A549 (cell line): ENCODE results near the gene ADCY10. TPM values are rescaled to one million over a fixed set of nuclear protein-coding genes. Genes with fewer than 3 reads are reported as not detected.
A peak's percentile ranks its signal among the peaks of the same experiment; 100 is the strongest.

ENCODE experiments used
- ATAC-seq, 2 experiments: fragments of 200-7000 bp in 1 of 2; fragments of >200 bp in 1 of 2; cut with Nextera tagmentation in 1 of 2; cut with Tn5 transposase in 1 of 2; 3 replicates each; pipeline versions ENCODE4 v1.8.0 to v1.9.1; 2018 to 2020; ENCODE audit warnings: mild to moderate bottlenecking in 1 of 2, moderate library complexity in 1 of 2
- CTCF ChIA-PET: fragments of 300-600 bp; sonication (Branson Sonifier 250); formaldehyde crosslinking; extraction: SDS; loops from one replicate; lab custom pipeline; 2021; ENCODE audit warnings: antibody characterized with exemption, inconsistent platforms; lab: Yijun Ruan, JAX
- POLR2A ChIA-PET: fragments of 350-600 bp; formaldehyde crosslinking; extraction: SDS; loops from one replicate; lab custom pipeline; 2021; ENCODE audit warnings: antibody characterized with exemption, inconsistent platforms; lab: Yijun Ruan, JAX
- DNase-seq, 2 experiments: peaks; one replicate each; pipeline versions ENCODE4 v3.0.0 to v3.0.0-alpha.2; 2011 to 2016; ENCODE audit warnings: low read depth in 1 of 2, low spot score in 1 of 2
- FAIRE-seq: peaks from 2 replicates; lab custom pipeline; 2011; peaks lifted over from hg19 to GRCh38; lab: Jason Lieb, UNC
- H3K27ac ChIP-seq, 2 experiments: fragments of >200 bp; sonication (Bioruptor Twin); formaldehyde crosslinking; 3 replicates each; pipeline ENCODE4 v1.5.1; 2016 to 2017
- H3K4me1 ChIP-seq: fragments of >200 bp; sonication (Bioruptor Twin); formaldehyde crosslinking; 3 replicates; pipeline ENCODE4 v1.6.1; 2016
- H3K4me2 ChIP-seq: fragments of >200 bp; sonication (Bioruptor Twin); formaldehyde crosslinking; 3 replicates; pipeline ENCODE4 v1.6.1; 2016
- H3K4me3 ChIP-seq: fragments of >200 bp; sonication (Bioruptor Twin); formaldehyde crosslinking; 3 replicates; pipeline ENCODE4 v1.5.1; 2016
- H3K9me3 ChIP-seq: fragments of >200 bp; sonication (Bioruptor Twin); formaldehyde crosslinking; 3 replicates; pipeline ENCODE4 v1.6.1; 2016
- BHLHE40 ChIP-seq: IDR thresholded peaks from 2 replicates; pipeline ENCODE4 v1.6.1; 2012; ENCODE audit warnings: low read depth, low read length, inconsistent platforms
- CBX8 ChIP-seq: fragments of 200-600 bp; sonication (generic); IDR thresholded peaks from 2 replicates; pipeline ENCODE4 v1.6.1; 2016
- CEBPB ChIP-seq, 2 experiments: fragments of >200 bp in 1 of 2; sonication (Bioruptor Twin) in 1 of 2; formaldehyde crosslinking in 1 of 2; IDR thresholded peaks; 2 replicates each; pipeline ENCODE4 v1.6.1; 2012 to 2016
- EHF ChIP-seq: fragments of 250-450 bp; sonication (Bioruptor Pico); IDR thresholded peaks from 2 replicates; pipeline ENCODE4 v1.5.0; 2020; ENCODE audit warnings: mild to moderate bottlenecking
- ESRRA ChIP-seq: fragments of 150-350 bp; IDR thresholded peaks from 2 replicates; pipeline ENCODE4 v1.6.1; 2014; ENCODE audit warnings: mild to moderate bottlenecking, low read length, borderline replicate concordance
- FOSB ChIP-seq: fragments of 250-450 bp; sonication (Bioruptor Pico); IDR thresholded peaks from 2 replicates; pipeline ENCODE4 v1.5.0; 2020; ENCODE audit warnings: mild to moderate bottlenecking, moderate library complexity
- GATA3 ChIP-seq: IDR thresholded peaks from 2 replicates; pipeline ENCODE4 v1.6.1; 2012; ENCODE audit warnings: borderline replicate concordance
- HEYL ChIP-seq: fragments of 250-450 bp; sonication (Bioruptor Pico); IDR thresholded peaks from 2 replicates; pipeline ENCODE4 v1.8.0; 2021; ENCODE audit warnings: mild to moderate bottlenecking, moderate library complexity
- JUN ChIP-seq, 2 experiments: fragments of >200 bp; sonication (Bioruptor Twin); formaldehyde crosslinking; IDR thresholded peaks; 2 replicates in 1 of 2; 3 replicates in 1 of 2; pipeline ENCODE4 v1.6.1; 2016 to 2017
- JUNB ChIP-seq: fragments of >200 bp; sonication (Bioruptor Twin); formaldehyde crosslinking; IDR thresholded peaks from 2 replicates; pipeline ENCODE4 v1.6.1; 2016
- KDM1A ChIP-seq: fragments of 200-600 bp; sonication (generic); IDR thresholded peaks from 2 replicates; pipeline ENCODE4 v1.6.1; 2016; ENCODE audit warnings: low read depth, mild to moderate bottlenecking
- KDM5A ChIP-seq: fragments of 200-600 bp; sonication (generic); IDR thresholded peaks from 2 replicates; pipeline ENCODE4 v1.6.1; 2016; ENCODE audit warnings: antibody characterized with exemption, mild to moderate bottlenecking
- MAFK ChIP-seq: fragments of 450-650 bp; IDR thresholded peaks from 2 replicates; pipeline ENCODE4 v1.6.1; 2014; ENCODE audit not compliant: partially characterized antibody
- NFE2L2 ChIP-seq: fragments of 150-350 bp; conservative IDR thresholded peaks from 2 replicates; pipeline ENCODE4 v1.6.1; 2014; ENCODE audit warnings: low read length
- NPAS2 ChIP-seq: fragments of 250-450 bp; sonication (Bioruptor Pico); IDR thresholded peaks from 2 replicates; pipeline ENCODE4 v1.8.0; 2022; ENCODE audit warnings: mild to moderate bottlenecking, moderate library complexity, borderline replicate concordance
- POLR2A ChIP-seq: IDR thresholded peaks from 2 replicates; pipeline ENCODE4 v1.6.1; 2012; ENCODE audit warnings: mild to moderate bottlenecking, low read length
- RCOR1 ChIP-seq: fragments of 150-350 bp; IDR thresholded peaks from 2 replicates; pipeline ENCODE4 v1.6.1; 2014; ENCODE audit warnings: antibody characterized with exemption, low read length, low read depth
- SMC3 ChIP-seq: fragments of >200 bp; sonication (Bioruptor Twin); formaldehyde crosslinking; IDR thresholded peaks from 3 replicates; pipeline ENCODE4 v1.6.1; 2018; ENCODE audit warnings: inconsistent platforms
- SREBF2 ChIP-seq: fragments of 450-650 bp; IDR thresholded peaks from 2 replicates; pipeline ENCODE4 v1.6.1; 2014; ENCODE audit warnings: mild to moderate bottlenecking, moderate library complexity
- ZNF302 ChIP-seq: fragments of 250-450 bp; sonication (Bioruptor Pico); IDR thresholded peaks from 2 replicates; pipeline ENCODE4 v1.9.0; 2021; ENCODE audit warnings: inconsistent platforms, mild to moderate bottlenecking, moderate library complexity
- WGBS: methylation state at CpG from one replicate; pipeline ENCODE4 v1.1.6; 2017; ENCODE audit errors: missing lambda C conversion rate; 5-methylcytosine and 5-hydroxymethylcytosine counted together
- polyA plus RNA-seq, 4 experiments: library from polyadenylated mRNA; depleted of rRNA in 3 of 4; stranded (reverse); fragments of >200 nt; fragmentation: RNase III in 1 of 4; extraction: RNeasy Plus Mini Kit Qiagen cat#74134 plus additional on column Dnase treatment in 1 of 4; gene quantifications; 2 replicates in 3 of 4; 3 replicates in 1 of 4; pipeline ENCODE4 v1.2.3, GENCODE V29; 2011 to 2017
- TF ChIP-seq, protein P1 (sequence below): fragments of >200 bp; sonication (Bioruptor Twin); formaldehyde crosslinking; IDR thresholded peaks from 3 replicates; pipeline ENCODE4 v1.6.1; 2016
- TF ChIP-seq, protein P2 (sequence below): fragments of 450-650 bp; IDR thresholded peaks from 2 replicates; pipeline ENCODE4 v1.6.1; 2014; ENCODE audit warnings: antibody characterized with exemption
- TF ChIP-seq, protein P3 (sequence below): fragments of >200 bp; sonication (Bioruptor Twin); formaldehyde crosslinking; IDR thresholded peaks from 3 replicates; pipeline ENCODE4 v1.5.1; 2016
- TF ChIP-seq, protein P4 (sequence below): fragments of >200 bp; sonication (Bioruptor Twin); formaldehyde crosslinking; IDR thresholded peaks from 2 replicates; pipeline ENCODE4 v1.6.1; 2016
- TF ChIP-seq, protein P5 (sequence below): fragments of 250-450 bp; sonication (Bioruptor Pico); IDR thresholded peaks from 2 replicates; pipeline ENCODE4 v1.5.0; 2020; ENCODE audit warnings: low read depth, mild to moderate bottlenecking, moderate library complexity
- TF ChIP-seq, protein P6 (sequence below): fragments of 200-600 bp; sonication (generic); IDR thresholded peaks from 2 replicates; pipeline ENCODE4 v1.6.1; 2016; ENCODE audit warnings: antibody characterized with exemption, mild to moderate bottlenecking, moderate library complexity

ADCY10 gene
- polyA plus RNA-seq, 2 of the 4 experiments (the other 2 are of a cell fraction) = 0.03 to 0.18 TPM

DNA sequence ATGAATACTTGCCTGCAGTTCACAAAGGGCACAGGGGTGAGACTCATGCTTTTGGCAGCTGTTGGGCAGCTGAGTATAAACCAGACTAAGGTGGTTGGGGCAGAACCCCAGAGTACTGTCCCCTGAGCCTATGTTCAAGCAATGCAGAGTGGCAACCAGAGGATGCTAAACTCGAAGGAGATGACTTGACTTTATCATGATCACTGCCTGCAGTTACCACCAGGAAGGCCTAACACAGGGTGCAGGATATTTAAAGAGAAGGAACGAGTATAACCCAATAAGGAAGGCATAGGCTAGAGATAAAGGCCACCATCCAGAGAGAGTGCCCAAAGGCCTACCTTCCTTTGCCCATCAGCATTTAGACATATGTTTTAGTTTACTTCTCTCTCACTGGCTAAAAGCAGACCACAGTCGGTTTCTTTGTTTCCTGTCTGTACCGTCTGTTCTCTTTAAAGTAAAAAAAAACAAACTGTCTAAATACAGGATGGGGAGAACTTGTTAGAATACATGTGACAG is 108.8 kb downstream of the ADCY10 start:
- POLR2A ChIA-PET = no interaction called here
- DNase-seq (no peak), ATAC-seq (no peak), FAIRE-seq (no peak)
- H3K4me3 ChIP-seq = no peak overlapping the region
- H3K9me3 ChIP-seq = no peaks in the 10 kb centered on the region
- H3K4me2 ChIP-seq = peak overlapping the region; percentile 34; the same call in 1 of the 3 replicates
- peak overlapping the region; percentile 23 to 49; a peak in 5 of 6 replicates for H3K27ac ChIP-seq
- 79% methylated on average over 4 of the region's 4 CpGs for WGBS
- TF ChIP-seq, protein P1, sequence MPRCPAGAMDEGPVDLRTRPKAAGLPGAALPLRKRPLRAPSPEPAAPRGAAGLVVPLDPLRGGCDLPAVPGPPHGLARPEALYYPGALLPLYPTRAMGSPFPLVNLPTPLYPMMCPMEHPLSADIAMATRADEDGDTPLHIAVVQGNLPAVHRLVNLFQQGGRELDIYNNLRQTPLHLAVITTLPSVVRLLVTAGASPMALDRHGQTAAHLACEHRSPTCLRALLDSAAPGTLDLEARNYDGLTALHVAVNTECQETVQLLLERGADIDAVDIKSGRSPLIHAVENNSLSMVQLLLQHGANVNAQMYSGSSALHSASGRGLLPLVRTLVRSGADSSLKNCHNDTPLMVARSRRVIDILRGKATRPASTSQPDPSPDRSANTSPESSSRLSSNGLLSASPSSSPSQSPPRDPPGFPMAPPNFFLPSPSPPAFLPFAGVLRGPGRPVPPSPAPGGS = no peak
- TF ChIP-seq ZNF302 (no peak), NFE2L2 (no peak), HEYL (no peak), EHF (CRISPR knock-in tag) (no peak)
- TF ChIP-seq, all 56 proteins: peak for 0
- CTCF ChIA-PET = interaction anchor here (0.8 to 1.4 kb wide), 2 partner anchors 13 to 89 kb away, joined by 3 read pairs; no protein-coding TSS in a partner anchor
- peaks cover 23% of the 10 kb centered on the region for H3K4me1 ChIP-seq

DNA sequence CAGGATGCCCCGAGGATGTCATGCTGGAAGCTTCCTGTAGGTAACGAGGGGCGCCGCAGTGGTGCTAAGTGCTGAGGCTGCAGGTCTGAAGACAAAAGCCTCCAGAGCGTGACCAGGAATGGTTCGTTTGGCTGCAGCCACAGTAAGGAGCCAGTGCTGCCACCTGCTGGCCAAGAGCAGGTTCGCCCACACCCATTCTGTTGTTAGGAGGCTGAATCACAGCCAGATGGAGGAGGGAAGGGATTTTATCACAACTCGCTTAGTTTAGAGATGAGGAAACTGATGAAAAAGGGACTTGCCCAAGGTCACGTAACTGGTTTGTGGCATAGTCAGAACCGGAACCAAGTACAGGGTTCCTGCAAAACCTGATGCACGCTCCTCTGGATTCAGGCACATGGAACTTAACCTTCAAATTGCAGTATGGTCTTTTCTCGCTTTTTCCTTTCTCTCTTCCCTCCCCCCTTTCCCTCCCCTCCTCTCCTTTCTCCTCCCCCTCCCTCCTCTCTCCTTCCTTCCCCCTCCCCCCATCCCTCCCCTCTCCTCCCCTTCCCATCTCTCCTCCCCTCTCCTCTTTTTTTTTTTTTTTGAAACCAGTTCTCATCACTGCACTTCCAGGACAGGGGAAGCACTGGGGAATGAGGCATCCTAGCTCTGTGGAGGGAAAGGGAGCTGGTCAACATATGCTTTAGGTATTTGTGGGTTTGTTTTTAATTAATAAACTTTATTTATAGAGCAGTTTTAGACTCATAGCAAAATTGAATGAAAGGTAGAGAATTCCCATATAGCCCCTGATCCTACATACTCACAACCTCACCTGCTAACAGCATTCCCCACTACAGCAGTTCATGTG is 110.4 kb downstream of the ADCY10 start:
- FAIRE-seq (peak; percentile 72), DNase-seq (peak; percentile 96 to 97), ATAC-seq (peak; percentile 98 to 99)
- Histone ChIP-seq H3K9me3 (no peaks in the 10 kb centered on the region), H3K4me1 (peaks cover 26% of the 10 kb centered on the region), H3K4me3 (no peak overlapping the region), H3K27ac (peak overlapping the region; percentile 41 to 78; a peak in 5 of 6 replicates), H3K4me2 (peak overlapping the region; percentile 55)
- ChIA-PET CTCF (interaction anchor here (0.6 to 1.8 kb wide), 31 partner anchors 10 to 1089 kb away, joined by 3 to 16 read pairs (median 3); no protein-coding TSS in a partner anchor), POLR2A (no interaction called here)
- 11% methylated on average over 12 of the region's 12 CpGs for WGBS
- TF ChIP-seq, protein P2, sequence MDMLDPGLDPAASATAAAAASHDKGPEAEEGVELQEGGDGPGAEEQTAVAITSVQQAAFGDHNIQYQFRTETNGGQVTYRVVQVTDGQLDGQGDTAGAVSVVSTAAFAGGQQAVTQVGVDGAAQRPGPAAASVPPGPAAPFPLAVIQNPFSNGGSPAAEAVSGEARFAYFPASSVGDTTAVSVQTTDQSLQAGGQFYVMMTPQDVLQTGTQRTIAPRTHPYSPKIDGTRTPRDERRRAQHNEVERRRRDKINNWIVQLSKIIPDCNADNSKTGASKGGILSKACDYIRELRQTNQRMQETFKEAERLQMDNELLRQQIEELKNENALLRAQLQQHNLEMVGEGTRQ = no peak
- no peak for TF ChIP-seq GATA3
- TF ChIP-seq MAFK = peak; percentile 100
- no peak for TF ChIP-seq SREBF2
- no peak for TF ChIP-seq EHF (CRISPR knock-in tag)
- TF ChIP-seq JUNB = no peak
- TF ChIP-seq, protein P3, sequence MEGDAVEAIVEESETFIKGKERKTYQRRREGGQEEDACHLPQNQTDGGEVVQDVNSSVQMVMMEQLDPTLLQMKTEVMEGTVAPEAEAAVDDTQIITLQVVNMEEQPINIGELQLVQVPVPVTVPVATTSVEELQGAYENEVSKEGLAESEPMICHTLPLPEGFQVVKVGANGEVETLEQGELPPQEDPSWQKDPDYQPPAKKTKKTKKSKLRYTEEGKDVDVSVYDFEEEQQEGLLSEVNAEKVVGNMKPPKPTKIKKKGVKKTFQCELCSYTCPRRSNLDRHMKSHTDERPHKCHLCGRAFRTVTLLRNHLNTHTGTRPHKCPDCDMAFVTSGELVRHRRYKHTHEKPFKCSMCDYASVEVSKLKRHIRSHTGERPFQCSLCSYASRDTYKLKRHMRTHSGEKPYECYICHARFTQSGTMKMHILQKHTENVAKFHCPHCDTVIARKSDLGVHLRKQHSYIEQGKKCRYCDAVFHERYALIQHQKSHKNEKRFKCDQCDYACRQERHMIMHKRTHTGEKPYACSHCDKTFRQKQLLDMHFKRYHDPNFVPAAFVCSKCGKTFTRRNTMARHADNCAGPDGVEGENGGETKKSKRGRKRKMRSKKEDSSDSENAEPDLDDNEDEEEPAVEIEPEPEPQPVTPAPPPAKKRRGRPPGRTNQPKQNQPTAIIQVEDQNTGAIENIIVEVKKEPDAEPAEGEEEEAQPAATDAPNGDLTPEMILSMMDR = peak; percentile 95
- no peak for TF ChIP-seq KDM5A
- no peak for TF ChIP-seq CBX8
- TF ChIP-seq CEBPB (IDR thresholded peaks at IDR 0.05) = no peak
- TF ChIP-seq NPAS2 (CRISPR knock-in tag) = no peak
- TF ChIP-seq, protein P4, sequence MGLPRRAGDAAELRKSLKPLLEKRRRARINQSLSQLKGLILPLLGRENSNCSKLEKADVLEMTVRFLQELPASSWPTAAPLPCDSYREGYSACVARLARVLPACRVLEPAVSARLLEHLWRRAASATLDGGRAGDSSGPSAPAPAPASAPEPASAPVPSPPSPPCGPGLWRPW = no peak
- TF ChIP-seq, protein P5, sequence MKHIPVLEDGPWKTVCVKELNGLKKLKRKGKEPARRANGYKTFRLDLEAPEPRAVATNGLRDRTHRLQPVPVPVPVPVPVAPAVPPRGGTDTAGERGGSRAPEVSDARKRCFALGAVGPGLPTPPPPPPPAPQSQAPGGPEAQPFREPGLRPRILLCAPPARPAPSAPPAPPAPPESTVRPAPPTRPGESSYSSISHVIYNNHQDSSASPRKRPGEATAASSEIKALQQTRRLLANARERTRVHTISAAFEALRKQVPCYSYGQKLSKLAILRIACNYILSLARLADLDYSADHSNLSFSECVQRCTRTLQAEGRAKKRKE = no peak
- no peak for TF ChIP-seq RCOR1
- TF ChIP-seq, protein P6, sequence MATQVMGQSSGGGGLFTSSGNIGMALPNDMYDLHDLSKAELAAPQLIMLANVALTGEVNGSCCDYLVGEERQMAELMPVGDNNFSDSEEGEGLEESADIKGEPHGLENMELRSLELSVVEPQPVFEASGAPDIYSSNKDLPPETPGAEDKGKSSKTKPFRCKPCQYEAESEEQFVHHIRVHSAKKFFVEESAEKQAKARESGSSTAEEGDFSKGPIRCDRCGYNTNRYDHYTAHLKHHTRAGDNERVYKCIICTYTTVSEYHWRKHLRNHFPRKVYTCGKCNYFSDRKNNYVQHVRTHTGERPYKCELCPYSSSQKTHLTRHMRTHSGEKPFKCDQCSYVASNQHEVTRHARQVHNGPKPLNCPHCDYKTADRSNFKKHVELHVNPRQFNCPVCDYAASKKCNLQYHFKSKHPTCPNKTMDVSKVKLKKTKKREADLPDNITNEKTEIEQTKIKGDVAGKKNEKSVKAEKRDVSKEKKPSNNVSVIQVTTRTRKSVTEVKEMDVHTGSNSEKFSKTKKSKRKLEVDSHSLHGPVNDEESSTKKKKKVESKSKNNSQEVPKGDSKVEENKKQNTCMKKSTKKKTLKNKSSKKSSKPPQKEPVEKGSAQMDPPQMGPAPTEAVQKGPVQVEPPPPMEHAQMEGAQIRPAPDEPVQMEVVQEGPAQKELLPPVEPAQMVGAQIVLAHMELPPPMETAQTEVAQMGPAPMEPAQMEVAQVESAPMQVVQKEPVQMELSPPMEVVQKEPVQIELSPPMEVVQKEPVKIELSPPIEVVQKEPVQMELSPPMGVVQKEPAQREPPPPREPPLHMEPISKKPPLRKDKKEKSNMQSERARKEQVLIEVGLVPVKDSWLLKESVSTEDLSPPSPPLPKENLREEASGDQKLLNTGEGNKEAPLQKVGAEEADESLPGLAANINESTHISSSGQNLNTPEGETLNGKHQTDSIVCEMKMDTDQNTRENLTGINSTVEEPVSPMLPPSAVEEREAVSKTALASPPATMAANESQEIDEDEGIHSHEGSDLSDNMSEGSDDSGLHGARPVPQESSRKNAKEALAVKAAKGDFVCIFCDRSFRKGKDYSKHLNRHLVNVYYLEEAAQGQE = no peak
- TF ChIP-seq BHLHE40 = no peak
- TF ChIP-seq SMC3 = peak; percentile 88
- no peak for TF ChIP-seq ESRRA
- no peak for TF ChIP-seq JUN (IDR thresholded peaks at IDR 0.05)
- TF ChIP-seq POLR2A = no peak
- TF ChIP-seq KDM1A = no peak
- TF ChIP-seq FOSB (CRISPR knock-in tag) = no peak
